GM19238 (cell line): Measurements from ENCODE around the gene IL2RG.
A peak's percentile ranks its signal among the peaks of the same experiment; 100 is the strongest.

ENCODE experiments used
- DNase-seq: peaks from one replicate; pipeline ENCODE4 v3.0.0; 2011; ENCODE audit warnings: low spot score; ENCODE audit not compliant: insufficient read length

Gene IL2RG

DNA sequence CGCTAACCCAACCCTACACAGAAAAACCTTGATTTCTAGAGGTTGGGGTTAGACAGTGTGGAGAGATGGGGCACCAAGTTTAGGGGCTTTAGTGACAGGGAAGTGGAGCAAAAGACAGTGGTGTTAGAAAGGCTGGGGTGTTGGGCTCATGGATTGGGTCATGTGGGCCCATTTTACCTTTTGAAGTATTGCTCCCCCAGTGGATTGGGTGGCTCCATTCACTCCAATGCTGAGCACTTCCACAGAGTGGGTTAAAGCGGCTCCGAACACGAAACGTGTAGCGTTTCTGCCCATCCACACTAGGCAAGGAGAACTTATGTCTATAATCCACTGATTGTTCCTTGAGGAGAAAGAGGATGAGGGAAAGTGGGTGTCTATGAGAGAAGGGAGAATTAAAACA is 2.3 kb downstream of the IL2RG start:
- no peak for DNase-seq

GRCh38 chrX:71107762-71108360 is 3.5 kb downstream of the IL2RG start:
- DNase-seq: no peak

GRCh38 chrX:71107245-71107644 is 4.1 kb downstream of the IL2RG start:
- DNase-seq: no peak

- DNase-seq: no peak
These were observed 5.0 kb downstream of the IL2RG start, which contains the start of gene CXorf65 for GRCh38 chrX:71106427-71106826. Gene CXorf65, minus strand, starts transcription at chrX:71106740. Its CDS starts 184 bp downstream, at chrX:71106556.

DNA sequence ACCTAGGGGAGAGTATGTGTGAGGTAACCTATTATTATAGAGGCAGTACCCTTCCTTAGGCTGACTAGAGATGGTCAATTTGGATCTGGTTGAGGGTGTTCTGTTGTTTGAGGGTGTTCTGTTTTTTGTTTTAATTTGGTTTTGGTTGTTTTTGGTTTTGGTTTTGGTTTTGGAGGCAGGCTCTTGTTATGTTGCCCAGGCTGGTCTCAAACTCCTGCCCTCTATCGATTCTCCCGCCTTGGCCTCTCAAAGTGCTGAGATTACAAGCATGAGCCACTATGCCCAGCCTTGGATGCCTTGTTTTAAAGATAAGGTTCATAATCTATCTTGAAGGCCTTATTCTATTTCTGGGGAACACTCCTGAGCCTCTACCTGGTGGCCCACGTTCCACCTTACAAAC is 5.7 kb downstream of the IL2RG start:
- no peak for DNase-seq

DNA sequence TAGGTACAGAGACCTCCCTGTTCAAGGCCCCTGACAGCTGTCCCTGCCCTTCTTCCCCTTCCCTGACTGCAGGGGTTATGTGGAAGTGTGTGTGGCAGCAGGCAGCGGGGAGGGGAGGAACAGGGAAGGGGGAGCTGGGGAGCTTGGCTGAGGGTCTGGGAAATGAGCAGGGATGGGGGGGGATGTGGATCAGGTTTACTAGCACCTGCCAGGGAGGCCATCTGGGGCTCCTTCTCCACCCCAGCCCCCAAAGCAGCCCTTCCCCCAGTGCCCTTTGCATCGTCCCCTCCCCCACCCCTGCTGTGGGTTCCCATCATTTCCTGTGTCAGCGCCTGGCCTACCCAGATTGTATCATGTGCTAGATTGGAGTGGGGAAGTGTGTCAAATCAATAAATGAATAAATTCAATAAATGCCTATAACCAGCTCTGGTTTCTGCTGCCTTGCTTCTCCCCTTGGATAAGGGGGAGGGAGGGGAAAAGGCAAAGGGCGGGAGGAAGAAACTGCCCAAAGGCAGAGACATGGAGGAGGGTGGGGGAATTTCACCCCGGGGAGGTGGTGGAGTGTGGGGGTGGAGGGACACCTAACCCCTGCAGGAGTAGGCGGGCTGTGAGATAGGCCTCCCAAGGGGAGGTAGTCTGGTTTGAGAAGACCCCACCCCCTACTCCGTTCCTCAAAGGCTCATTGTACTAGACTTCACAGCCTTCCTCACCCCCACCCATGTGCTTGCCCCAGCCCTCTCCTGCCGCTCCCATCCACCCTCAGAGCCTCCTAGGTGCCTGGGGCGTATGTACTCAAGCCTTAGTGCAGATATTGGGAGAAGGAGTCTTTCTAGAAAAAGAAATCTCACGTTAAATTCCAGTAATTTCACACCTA is 8.0 kb downstream of the IL2RG start:
- DNase-seq: peak; percentile 24

GRCh38 chrX:71102292-71102691 is 9.1 kb downstream of the IL2RG start:
- no peak for DNase-seq

DNA sequence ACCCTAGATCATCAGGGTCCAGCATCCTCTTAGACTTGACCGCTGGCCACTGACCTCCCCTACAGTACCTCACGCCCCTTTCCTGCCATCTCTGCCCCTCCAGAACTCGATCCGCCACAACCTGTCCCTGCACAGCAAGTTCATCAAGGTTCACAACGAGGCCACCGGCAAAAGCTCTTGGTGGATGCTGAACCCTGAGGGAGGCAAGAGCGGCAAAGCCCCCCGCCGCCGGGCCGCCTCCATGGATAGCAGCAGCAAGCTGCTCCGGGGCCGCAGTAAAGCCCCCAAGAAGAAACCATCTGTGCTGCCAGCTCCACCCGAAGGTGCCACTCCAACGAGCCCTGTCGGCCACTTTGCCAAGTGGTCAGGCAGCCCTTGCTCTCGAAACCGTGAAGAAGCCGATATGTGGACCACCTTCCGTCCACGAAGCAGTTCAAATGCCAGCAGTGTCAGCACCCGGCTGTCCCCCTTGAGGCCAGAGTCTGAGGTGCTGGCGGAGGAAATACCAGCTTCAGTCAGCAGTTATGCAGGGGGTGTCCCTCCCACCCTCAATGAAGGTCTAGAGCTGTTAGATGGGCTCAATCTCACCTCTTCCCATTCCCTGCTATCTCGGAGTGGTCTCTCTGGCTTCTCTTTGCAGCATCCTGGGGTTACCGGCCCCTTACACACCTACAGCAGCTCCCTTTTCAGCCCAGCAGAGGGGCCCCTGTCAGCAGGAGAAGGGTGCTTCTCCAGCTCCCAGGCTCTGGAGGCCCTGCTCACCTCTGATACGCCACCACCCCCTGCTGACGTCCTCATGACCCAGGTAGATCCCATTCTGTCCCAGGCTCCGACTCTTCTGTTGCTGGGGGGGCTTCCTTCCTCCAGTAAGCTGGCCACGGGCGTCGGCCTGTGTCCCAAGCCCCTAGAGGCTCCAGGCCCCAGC is 10.5 kb downstream of the IL2RG start:
- DNase-seq: no peak

GRCh38 chrX:71099736-71100135 is 11.6 kb downstream of the IL2RG start:
- no peak for DNase-seq

GRCh38 chrX:71098951-71099506 is 12.3 kb downstream of the IL2RG start:
- no peak for DNase-seq

- no peak for DNase-seq
These were observed 13.1 kb downstream of the IL2RG start for GRCh38 chrX:71098302-71098701.

- no peak for DNase-seq
These were observed 14.7 kb downstream of the IL2RG start for GRCh38 chrX:71096760-71097032.

GRCh38 chrX:71095981-71096759 is 15.2 kb downstream of the IL2RG start:
- DNase-seq: peak; percentile 29

GRCh38 chrX:71095555-71095980 is 15.8 kb downstream of the IL2RG start, which contains the start of gene FOXO4:
Gene FOXO4, plus strand, starts transcription at chrX:71095851. Its CDS starts 678 bp downstream, at chrX:71096529.
- peak; percentile 75 for DNase-seq

DNA sequence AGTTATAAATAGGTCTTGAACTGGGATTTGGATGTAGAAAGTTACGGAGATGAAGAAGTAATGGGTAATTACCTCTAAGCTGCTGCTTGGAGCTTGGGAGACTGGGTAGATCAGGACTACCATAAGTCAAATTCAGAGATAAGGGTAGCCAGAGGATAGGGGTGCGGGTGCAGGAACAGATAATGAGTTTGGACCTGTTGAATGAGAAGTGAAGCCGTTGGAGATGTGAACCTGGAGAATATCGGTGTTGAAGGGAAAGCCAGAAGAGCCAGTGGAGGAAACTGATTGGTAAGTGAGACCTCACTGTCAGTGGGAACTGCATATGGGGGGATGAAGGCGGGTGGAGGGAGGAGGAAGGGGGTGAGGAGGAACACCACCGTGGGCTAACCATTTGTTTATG is 16.3 kb downstream of the IL2RG start:
- no peak for DNase-seq

DNA sequence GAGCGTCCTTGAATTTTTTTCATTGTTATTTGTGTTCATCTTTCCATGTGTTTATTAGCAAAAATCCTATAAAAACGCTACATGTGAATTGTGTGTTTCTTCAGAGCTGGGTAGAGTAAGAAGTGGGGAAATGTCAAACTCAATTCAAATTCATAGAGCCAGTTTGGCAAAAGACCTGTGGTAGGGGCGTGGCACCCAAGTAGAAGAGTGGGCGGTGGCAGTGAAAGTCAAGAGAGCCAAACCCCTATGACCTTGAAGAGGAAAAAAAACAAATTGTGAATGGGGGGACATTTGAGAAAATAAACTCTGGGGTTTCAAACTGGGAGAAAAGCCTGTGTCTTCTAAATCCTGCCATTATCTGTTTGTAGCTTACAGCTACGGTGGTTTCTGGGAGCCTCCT is 20.1 kb downstream of the IL2RG start:
- no peak for DNase-seq

GRCh38 chrX:71085900-71086299 is 25.5 kb downstream of the IL2RG start:
- DNase-seq: no peak

GRCh38 chrX:71082822-71083221 is 28.6 kb downstream of the IL2RG start:
- no peak for DNase-seq

DNA sequence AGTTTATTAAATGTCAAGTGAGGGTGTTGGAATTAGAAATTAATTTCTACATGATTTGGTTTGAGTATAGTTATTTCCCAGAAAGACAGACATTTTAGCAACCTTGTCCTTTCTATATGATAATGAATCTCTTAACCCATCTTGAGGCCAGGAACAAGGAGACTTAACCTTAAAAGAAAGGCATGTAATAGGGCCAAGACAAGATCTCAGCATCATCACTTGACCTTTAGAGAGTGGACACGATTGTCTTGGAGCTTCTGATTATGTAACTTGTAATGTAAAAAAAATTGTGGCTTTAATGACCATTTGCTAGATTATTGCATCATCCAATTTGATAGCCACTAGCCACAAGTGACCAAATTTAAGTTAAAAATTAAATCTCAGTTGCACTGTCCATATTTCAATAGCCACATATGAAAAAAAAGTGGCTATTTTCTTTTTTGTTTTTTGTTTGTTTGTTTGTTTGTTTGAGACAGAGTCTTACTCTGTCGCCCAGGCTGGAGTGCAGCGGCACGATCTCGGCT is 29.2 kb downstream of the IL2RG start:
- DNase-seq: no peak

- DNase-seq: no peak
These were observed 29.9 kb downstream of the IL2RG start for GRCh38 chrX:71081330-71082123.
